ENCODE results near the gene MAP3K15. TPM values are rescaled to one million over a fixed set of nuclear protein-coding genes. Genes with fewer than 3 reads are reported as not detected.

The MAP3K15 gene
- total RNA-seq, 1 experiment from 2014 or later = 1.3 TPM

DNA sequence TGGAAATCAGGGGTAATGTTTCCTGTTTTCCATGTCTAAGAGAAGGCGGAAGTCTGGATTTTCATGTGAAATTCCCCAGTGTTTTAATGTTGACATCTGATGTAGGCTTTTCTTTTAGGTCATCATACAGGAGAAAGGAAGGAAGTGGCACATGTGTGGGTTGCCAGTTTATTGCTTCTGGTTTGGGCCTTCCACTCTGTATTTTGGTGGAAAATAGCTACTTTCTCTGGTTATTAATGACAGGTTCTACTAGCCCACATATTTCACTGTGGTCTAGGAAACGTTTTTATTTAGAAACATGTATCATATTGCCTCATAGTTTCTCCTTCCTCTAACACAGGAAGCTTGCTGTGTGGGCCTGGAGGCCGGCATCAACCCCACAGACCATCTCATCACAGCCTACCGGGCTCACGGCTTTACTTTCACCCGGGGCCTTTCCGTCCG, 164.3 kb downstream of the MAP3K15 start:
- TF ChIP-seq TCF7L2 (IDR thresholded peaks at IDR 0.05; ENCODE audit: borderline replicate concordance, extremely low read depth, insufficient read depth, insufficient read length) (no peak), EZH2phosphoT487 (IDR thresholded peaks at IDR 0.05; ENCODE audit: borderline replicate concordance) (no peak), MAX (IDR thresholded peaks at IDR 0.05) (no peak), EZH2 (IDR thresholded peaks at IDR 0.05) (no peak), ZNF274 (IDR thresholded peaks at IDR 0.05; ENCODE audit: low read depth, low read length) (no peak), POLR2A (IDR thresholded peaks at IDR 0.05; ENCODE audit: borderline replicate concordance, extremely low read depth, insufficient read depth, insufficient read length) (no peak), FOSL1 (IDR thresholded peaks at IDR 0.05; ENCODE audit: low read depth) (no peak), REST (IDR thresholded peaks at IDR 0.05; ENCODE audit: low read depth) (no peak), CEBPB (IDR thresholded peaks at IDR 0.05; ENCODE audit: low read depth) (no peak), YY1 (IDR thresholded peaks at IDR 0.05; ENCODE audit: extremely low read depth, insufficient replicate concordance, low read depth, low read length) (no peak), JUND (IDR thresholded peaks at IDR 0.05) (no peak), POLR2AphosphoS5 (IDR thresholded peaks at IDR 0.05; ENCODE audit: low read depth, low read length) (no peak), RAD21 (IDR thresholded peaks at IDR 0.05; ENCODE audit: low read depth) (no peak)
- TF ChIP-seq, protein P1, sequence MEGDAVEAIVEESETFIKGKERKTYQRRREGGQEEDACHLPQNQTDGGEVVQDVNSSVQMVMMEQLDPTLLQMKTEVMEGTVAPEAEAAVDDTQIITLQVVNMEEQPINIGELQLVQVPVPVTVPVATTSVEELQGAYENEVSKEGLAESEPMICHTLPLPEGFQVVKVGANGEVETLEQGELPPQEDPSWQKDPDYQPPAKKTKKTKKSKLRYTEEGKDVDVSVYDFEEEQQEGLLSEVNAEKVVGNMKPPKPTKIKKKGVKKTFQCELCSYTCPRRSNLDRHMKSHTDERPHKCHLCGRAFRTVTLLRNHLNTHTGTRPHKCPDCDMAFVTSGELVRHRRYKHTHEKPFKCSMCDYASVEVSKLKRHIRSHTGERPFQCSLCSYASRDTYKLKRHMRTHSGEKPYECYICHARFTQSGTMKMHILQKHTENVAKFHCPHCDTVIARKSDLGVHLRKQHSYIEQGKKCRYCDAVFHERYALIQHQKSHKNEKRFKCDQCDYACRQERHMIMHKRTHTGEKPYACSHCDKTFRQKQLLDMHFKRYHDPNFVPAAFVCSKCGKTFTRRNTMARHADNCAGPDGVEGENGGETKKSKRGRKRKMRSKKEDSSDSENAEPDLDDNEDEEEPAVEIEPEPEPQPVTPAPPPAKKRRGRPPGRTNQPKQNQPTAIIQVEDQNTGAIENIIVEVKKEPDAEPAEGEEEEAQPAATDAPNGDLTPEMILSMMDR (IDR thresholded peaks at IDR 0.05 in 2 of 3, conservative IDR thresholded peaks at IDR 0.05 in 1 of 3; ENCODE audit: borderline replicate concordance in 1 of 3, insufficient read depth in 1 of 3, low read depth in 2 of 3, low read length in 2 of 3) = no peak
- Histone ChIP-seq H3K27ac (ENCODE audit: low read depth, low read length) (no peak overlapping the region), H3K27me3 (ENCODE audit: insufficient read depth, low read length) (no peaks in the 10 kb centered on the region), H3K9me3 (ENCODE audit: control insufficient read depth in 1 of 2, insufficient read depth in 1 of 2, low read depth in 1 of 2, low read length in 2 of 2) (no peaks in the 10 kb centered on the region), H3K9me2 (ENCODE audit: insufficient read depth) (no peaks in the 10 kb centered on the region), H3K36me3 (ENCODE audit: control insufficient read depth in 1 of 2, insufficient read depth in 2 of 2, low read length in 2 of 2) (peaks cover 10 to 13% of the 10 kb centered on the region in 2 experiments; a peak in 3 of 4 replicates), H4K20me1 (ENCODE audit: insufficient read depth) (no peaks in the 10 kb centered on the region), H2AFZ (ENCODE audit: low read depth, low read length, poor library complexity, severe bottlenecking) (no peak overlapping the region), H3K9ac (ENCODE audit: low read length) (no peak overlapping the region), H3K79me2 (ENCODE audit: insufficient read depth, low read length) (peaks cover 25% of the 10 kb centered on the region), H3K4me1 (ENCODE audit: control insufficient read depth in 1 of 2, insufficient read depth in 2 of 2, low read length in 2 of 2) (no peaks in the 10 kb centered on the region), H3K4me2 (ENCODE audit: low read length) (no peak overlapping the region), H3K4me3 (replicated peaks in 1 of 2; ENCODE audit: low read depth in 1 of 2, low read length in 2 of 2) (no peak overlapping the region)
- DNase-seq (ENCODE audit: low read depth, low spot score) = no peak
- ChIA-PET POLR2A (no interaction called here), RAD21 (ENCODE audit: low non-redundant PET in 1 of 2, low total read pairs in 2 of 2, uncharacterized antibody in 2 of 2, unreplicated experiment in 2 of 2) (no interaction called here), CTCF (no interaction called here)
- BruUV-seq (replicated peaks) = no TSS peak
- no peak for ATAC-seq
- intact Hi-C loops (cut with micrococcal nuclease) = no loop called here

Data from HCT116 (cell line).